Stimulated activated naive B cell treated with anti-CD40 and anti-IgM and Interleukin-4, amounts not matched to agents 10 μg/mL and 1 μg/mL and 100 μg/mL, for 72 hours (primary cell): ENCODE measurements around the gene THOP1.

Experiments
- ATAC-seq, 2 donors: fragments of 150-1000 bp; cut with Tn5 transposase; replicated peaks; 2 replicates each; pipeline ENCODE4 v1.10.0; 2021; ENCODE audit warnings: moderate library complexity in 1 of 2
- DNase-seq: peaks from one replicate; pipeline ENCODE4 v3.0.0; 2021
- H3K27ac Mint-ChIP-seq: one replicate; pipeline ENCODE4 v1.8.0; 2022; ENCODE audit warnings: mild to moderate bottlenecking, mixed read lengths
- H3K27me3 Mint-ChIP-seq, 2 donors: one replicate each; pipeline ENCODE4 v1.8.0; 2022; ENCODE audit warnings: mixed read lengths in 2 of 2
- H3K36me3 Mint-ChIP-seq, 2 donors: one replicate each; pipeline ENCODE4 v1.8.0; 2022; ENCODE audit warnings: mixed read lengths in 2 of 2, mild to moderate bottlenecking in 1 of 2
- H3K4me1 Mint-ChIP-seq, 2 donors: one replicate each; pipeline ENCODE4 v1.8.0; 2022; ENCODE audit warnings: mixed read lengths in 2 of 2, mild to moderate bottlenecking in 1 of 2
- H3K4me3 Mint-ChIP-seq, 2 donors: one replicate each; pipeline ENCODE4 v1.8.0; 2022; ENCODE audit warnings: mild to moderate bottlenecking in 2 of 2, mixed read lengths in 2 of 2, moderate library complexity in 1 of 2
- H3K9me3 Mint-ChIP-seq, 2 donors: one replicate each; pipeline ENCODE4 v1.8.0; 2022; ENCODE audit warnings: mixed read lengths in 2 of 2, mild to moderate bottlenecking in 1 of 2

THOP1 gene

DNA sequence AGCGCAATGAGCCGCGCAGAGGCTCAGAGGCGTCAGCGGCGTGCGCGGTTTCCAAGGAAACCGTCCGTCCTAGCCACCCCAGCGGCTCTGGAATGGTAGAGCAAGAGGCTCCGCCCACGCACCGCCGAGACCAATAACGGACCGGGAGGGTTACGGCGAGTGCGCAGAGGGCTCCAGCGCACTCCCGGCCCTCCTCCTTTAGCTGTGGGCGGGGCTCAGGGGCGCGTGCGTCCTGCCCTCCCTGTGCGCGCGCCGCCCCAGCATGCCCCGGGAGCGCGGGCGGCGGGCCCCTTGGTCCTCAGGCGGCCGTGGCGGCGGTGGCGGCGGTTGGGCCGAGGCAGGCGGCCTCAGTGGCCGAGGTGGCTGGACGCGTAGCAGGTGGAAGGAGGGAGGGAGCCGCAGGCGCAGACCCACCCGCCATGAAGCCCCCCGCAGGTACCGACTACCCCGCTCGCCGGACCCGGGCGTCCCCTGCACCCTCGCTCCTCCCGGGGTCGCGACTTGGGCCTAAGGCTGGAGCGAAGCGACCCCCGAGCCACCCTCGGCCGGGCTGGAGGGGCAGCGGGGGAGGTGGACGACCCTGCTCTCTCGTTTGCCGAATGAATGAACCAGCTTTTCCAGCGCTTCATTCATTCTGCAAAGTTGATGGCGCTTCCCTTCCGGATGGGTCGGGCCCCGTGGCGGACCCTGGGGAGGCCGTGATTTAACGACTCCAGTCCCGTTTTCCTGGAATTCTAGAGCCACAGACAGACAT is at the start of gene THOP1:
Gene THOP1 (plus strand): TSS at position 260 of the 754 bp plus-strand sequence. CDS start 160 bp downstream, at position 420.
- Mint-ChIP-seq H3K27ac (peak within 1 kb of the TSS; percentile 80), H3K27me3 (no peaks in the 10 kb centered on the region), H3K36me3 (peaks cover 24 to 28% of the 10 kb centered on the region in 2 donors), H3K4me3 (peak within 1 kb of the TSS; percentile 94 to 96), H3K9me3 (no peaks in the 10 kb centered on the region), H3K4me1 (peaks cover 37 to 76% of the 10 kb centered on the region in 2 donors)
- peak; percentile 70 to 77 for ATAC-seq
- DNase-seq = peak; percentile 98

DNA sequence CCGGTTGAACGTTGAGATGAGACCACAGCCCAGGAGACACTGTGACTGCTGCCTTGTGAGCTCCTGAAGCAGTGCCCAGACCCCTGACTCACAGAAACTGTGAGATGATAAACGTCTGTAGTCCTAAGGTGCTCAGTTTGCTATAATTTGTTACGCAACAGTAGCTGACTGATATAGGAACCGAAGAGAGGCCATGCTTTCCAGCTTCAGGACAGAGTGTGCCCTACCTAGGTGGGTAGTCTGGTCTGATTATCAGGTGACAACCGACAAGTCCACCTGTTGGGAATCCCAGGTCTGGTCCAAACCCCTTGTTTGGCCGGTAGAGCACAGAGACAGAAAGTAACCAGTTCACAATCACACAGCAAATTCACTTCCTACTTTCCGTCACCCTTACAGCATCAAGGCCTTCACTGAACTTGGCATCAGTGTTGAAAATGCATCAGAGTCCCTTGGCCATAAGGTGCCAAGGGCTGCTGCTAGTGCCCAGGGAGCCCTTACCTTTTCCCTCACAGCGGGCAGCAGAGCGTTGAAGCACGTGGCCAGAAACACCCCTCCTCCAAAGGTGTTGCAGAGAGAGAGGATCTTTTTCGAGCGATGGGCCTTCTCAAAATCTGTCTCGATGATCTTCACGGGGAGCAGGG is 48.6 kb upstream of the THOP1 start:
- H3K27ac Mint-ChIP-seq = no peak overlapping the region

GRCh38 chr19:2739602-2740313 is 45.5 kb upstream of the THOP1 start, which contains the start of gene SLC39A3:
SLC39A3 (minus strand) TSS chr19:2740017; CDS start chr19:2737257, 2,760 bp downstream.
- Mint-ChIP-seq H3K27ac (peak within 1 kb of the TSS; percentile 90), H3K4me1 (peaks cover 16 to 42% of the 10 kb centered on the region in 2 donors), H3K36me3 (peaks cover 26 to 35% of the 10 kb centered on the region in 2 donors), H3K9me3 (no peaks in the 10 kb centered on the region), H3K4me3 (peak within 1 kb of the TSS; percentile 92), H3K27me3 (peaks cover 7 to 8% of the 10 kb centered on the region in 2 donors)
- ATAC-seq (peak; percentile 98), DNase-seq (peak; percentile 99)

More for the DNA sequence above, 48.6 kb upstream of the THOP1 start:
- H3K27me3 Mint-ChIP-seq = no peaks in the 10 kb centered on the region
- peaks cover 39 to 56% of the 10 kb centered on the region in 2 donors for H3K36me3 Mint-ChIP-seq
- H3K4me1 Mint-ChIP-seq = peaks cover 24 to 53% of the 10 kb centered on the region in 2 donors
- H3K4me3 Mint-ChIP-seq = no peak overlapping the region
- ATAC-seq (no peak), DNase-seq (no peak)
- H3K9me3 Mint-ChIP-seq = no peaks in the 10 kb centered on the region

GRCh38 chr19:2740314-2740656 is 45.0 kb upstream of the THOP1 start:
- H3K9me3 Mint-ChIP-seq = no peaks in the 10 kb centered on the region
- ATAC-seq (peak in 1 of 2 donors; percentile 4), DNase-seq (no peak)
- H3K36me3 Mint-ChIP-seq = peaks cover 24 to 32% of the 10 kb centered on the region in 2 donors
- no peak overlapping the region for H3K27ac Mint-ChIP-seq
- peaks cover 15 to 39% of the 10 kb centered on the region in 2 donors for H3K4me1 Mint-ChIP-seq
- peaks cover 7 to 8% of the 10 kb centered on the region in 2 donors for H3K27me3 Mint-ChIP-seq
- peak overlapping the region; percentile 92 for H3K4me3 Mint-ChIP-seq

DNA sequence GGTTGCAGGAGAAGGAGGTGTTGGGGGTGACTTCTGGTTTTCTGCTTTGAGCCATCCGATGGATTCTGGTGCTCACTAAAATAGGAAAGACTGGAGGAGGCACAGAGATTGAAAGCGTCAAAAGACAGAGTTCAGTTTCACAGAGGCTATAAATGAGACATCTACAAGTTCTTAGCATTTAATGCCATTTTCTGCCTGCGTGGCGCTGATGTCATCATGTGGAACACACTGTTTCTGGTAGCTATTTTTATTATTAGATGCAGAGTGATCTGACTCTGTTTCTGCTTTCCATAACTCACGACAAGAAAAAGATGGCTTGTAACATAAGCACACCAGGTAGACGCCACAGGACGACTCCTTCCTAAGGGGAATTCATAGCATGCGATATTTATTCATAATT is 42.2 kb upstream of the THOP1 start:
- Mint-ChIP-seq H3K36me3 (peaks cover 2 to 9% of the 10 kb centered on the region in 2 donors), H3K9me3 (no peaks in the 10 kb centered on the region), H3K4me1 (peaks cover 13 to 28% of the 10 kb centered on the region in 2 donors), H3K4me3 (no peak overlapping the region), H3K27ac (no peak overlapping the region), H3K27me3 (peaks cover 7 to 8% of the 10 kb centered on the region in 2 donors)
- ATAC-seq (no peak), DNase-seq (no peak)

DNA sequence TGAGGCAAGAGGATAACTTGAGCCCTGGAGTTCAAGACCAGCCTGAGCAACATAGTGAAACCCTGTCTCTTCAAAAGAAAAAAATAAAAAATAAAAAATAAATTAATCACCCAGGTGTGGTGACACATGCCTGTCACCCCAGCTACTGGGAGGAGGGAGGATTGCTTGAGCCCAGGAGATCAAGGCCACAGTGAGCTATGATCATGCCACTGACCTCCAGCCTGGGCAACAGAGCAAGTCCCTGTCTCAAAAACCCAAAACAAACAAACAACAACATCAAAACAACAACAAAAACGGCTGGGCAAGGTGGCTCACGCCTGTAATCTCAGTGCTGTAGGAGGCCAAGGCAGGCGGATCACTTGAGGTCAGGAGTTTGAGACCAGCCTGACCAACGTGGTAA is 41.2 kb upstream of the THOP1 start:
- H3K9me3 Mint-ChIP-seq = no peaks in the 10 kb centered on the region
- H3K27ac Mint-ChIP-seq = no peak overlapping the region
- no peak for ATAC-seq
- peaks cover 7 to 8% of the 10 kb centered on the region in 2 donors for H3K27me3 Mint-ChIP-seq
- peaks cover 8 to 24% of the 10 kb centered on the region in 2 donors for H3K4me1 Mint-ChIP-seq
- DNase-seq = no peak
- no peak overlapping the region for H3K4me3 Mint-ChIP-seq
- H3K36me3 Mint-ChIP-seq = peaks cover 0 to 3% of the 10 kb centered on the region in 2 donors

- peaks cover 3 to 4% of the 10 kb centered on the region in 2 donors for H3K36me3 Mint-ChIP-seq
- ATAC-seq (no peak), DNase-seq (no peak)
- H3K27me3 Mint-ChIP-seq = peaks cover 7% of the 10 kb centered on the region in 2 donors
- H3K4me1 Mint-ChIP-seq = peaks cover 3 to 15% of the 10 kb centered on the region in 2 donors
- H3K9me3 Mint-ChIP-seq = no peaks in the 10 kb centered on the region
- no peak overlapping the region for H3K27ac Mint-ChIP-seq
- no peak overlapping the region for H3K4me3 Mint-ChIP-seq
Measured at GRCh38 chr19:2747349-2747748, 38.0 kb upstream of the THOP1 start.

DNA sequence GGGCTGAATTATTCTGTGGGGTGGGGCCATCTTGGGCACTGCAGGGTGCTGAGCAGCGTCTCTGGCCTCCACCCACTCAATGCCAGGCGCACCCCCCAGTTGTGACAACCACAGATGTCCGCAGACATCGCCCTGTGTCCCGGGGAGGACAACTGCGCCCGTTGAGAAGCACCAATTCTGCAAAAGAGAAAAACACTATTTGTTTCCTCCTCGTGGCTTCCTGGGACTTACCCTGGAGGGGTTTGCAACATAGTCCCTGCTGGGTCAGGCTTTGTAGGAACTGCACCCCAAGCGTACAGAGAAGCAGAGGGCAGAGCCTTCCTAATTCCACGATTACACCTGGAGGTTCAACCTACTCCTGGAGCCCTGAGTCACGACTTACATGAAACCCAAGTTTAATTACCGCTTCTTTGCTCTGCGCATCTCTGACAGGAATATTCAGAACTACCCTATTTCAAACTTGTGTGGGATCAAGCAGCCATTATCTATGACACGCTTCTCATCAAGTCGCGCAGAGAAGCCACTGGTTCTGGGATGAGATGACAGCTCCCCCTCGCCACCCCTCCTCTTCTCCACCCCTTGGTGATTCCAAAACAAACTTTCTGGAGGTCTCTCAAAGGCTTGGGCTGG is 34.4 kb upstream of the THOP1 start:
- Mint-ChIP-seq H3K4me3 (no peak overlapping the region), H3K27me3 (no peaks in the 10 kb centered on the region), H3K4me1 (peaks cover 3 to 15% of the 10 kb centered on the region in 2 donors), H3K36me3 (peaks cover 28 to 33% of the 10 kb centered on the region in 2 donors), H3K27ac (no peak overlapping the region), H3K9me3 (no peaks in the 10 kb centered on the region)
- ATAC-seq (no peak), DNase-seq (no peak)

- peaks cover 3 to 15% of the 10 kb centered on the region in 2 donors for H3K4me1 Mint-ChIP-seq
- H3K27me3 Mint-ChIP-seq = no peaks in the 10 kb centered on the region
- no peak overlapping the region for H3K4me3 Mint-ChIP-seq
- no peaks in the 10 kb centered on the region for H3K9me3 Mint-ChIP-seq
- H3K36me3 Mint-ChIP-seq = peaks cover 33 to 38% of the 10 kb centered on the region in 2 donors
- DNase-seq (no peak), ATAC-seq (no peak)
- no peak overlapping the region for H3K27ac Mint-ChIP-seq
Measured at GRCh38 chr19:2751438-2751830, 33.9 kb upstream of the THOP1 start.

DNA sequence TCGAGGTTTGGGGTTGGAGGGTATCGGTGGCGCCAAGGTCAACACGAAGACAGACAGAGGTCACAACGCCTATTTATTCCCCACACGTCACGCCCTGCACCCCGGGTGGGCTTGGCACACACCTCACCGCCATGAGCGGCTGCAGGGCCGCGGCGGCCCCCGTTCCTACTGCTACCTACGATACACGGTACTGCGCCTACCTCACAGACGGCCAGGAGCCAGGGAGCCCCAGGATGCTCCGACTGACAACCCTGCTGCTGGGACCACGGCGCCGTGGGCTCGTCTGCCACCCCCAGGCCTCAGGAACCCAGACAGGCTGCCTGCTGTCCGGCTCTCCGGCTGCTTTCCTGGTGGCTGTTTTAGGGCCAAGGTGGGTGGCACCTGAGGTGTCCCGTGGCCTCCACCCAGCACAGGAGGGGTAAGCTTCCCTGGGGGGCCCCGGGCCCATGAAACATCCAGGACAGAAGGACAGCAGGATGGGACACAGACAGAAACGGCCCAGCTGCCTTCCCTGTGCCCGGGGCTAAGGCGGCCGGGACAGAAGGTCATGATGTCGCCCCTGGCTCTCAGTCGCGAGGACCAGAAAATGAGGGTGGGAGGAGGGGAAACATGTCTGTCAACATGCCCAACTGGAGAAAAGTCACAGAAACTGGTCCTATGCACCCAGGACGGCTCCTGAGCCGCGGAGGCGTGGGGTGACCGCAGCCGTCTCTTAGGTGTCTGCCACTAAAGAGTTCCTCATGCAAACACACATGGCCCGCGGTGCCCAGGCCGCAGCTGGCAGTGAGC is 30.4 kb upstream of the THOP1 start:
- DNase-seq (no peak), ATAC-seq (no peak)
- Mint-ChIP-seq H3K4me3 (no peak overlapping the region), H3K36me3 (peaks cover 54 to 63% of the 10 kb centered on the region in 2 donors), H3K27me3 (no peaks in the 10 kb centered on the region), H3K4me1 (peaks cover 2 to 9% of the 10 kb centered on the region in 2 donors), H3K9me3 (no peaks in the 10 kb centered on the region), H3K27ac (peak overlapping the region; percentile 20)

DNA sequence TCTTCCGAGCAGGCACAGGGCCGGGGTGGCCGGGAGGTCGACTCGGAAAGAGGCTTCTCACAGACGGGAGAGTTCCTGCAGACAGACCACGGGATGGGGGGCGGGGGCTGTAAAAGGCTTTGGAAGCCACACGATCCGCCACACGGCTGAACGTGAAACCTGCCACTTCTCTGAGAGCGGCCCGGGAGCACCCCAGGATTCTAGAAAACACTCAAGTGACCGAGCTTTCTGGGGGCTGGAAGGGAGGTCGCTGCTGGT is 29.9 kb upstream of the THOP1 start:
- H3K4me1 Mint-ChIP-seq = peaks cover 2 to 9% of the 10 kb centered on the region in 2 donors
- DNase-seq (no peak), ATAC-seq (no peak)
- H3K27me3 Mint-ChIP-seq = no peaks in the 10 kb centered on the region
- H3K9me3 Mint-ChIP-seq = no peaks in the 10 kb centered on the region
- peak overlapping the region; percentile 81 for H3K27ac Mint-ChIP-seq
- H3K4me3 Mint-ChIP-seq = no peak overlapping the region
- H3K36me3 Mint-ChIP-seq = peaks cover 54 to 67% of the 10 kb centered on the region in 2 donors

- Mint-ChIP-seq H3K27me3 (no peaks in the 10 kb centered on the region), H3K4me1 (peaks cover 2 to 9% of the 10 kb centered on the region in 2 donors), H3K36me3 (peaks cover 57 to 70% of the 10 kb centered on the region in 2 donors), H3K9me3 (no peaks in the 10 kb centered on the region), H3K27ac (peak overlapping the region; percentile 81), H3K4me3 (no peak overlapping the region)
- no peak for ATAC-seq
- no peak for DNase-seq
Measured at GRCh38 chr19:2755811-2756210, 29.5 kb upstream of the THOP1 start.

- H3K4me1 Mint-ChIP-seq = peaks cover 2 to 9% of the 10 kb centered on the region in 2 donors
- H3K27ac Mint-ChIP-seq = no peak overlapping the region
- H3K27me3 Mint-ChIP-seq = no peaks in the 10 kb centered on the region
- peaks cover 59 to 72% of the 10 kb centered on the region in 2 donors for H3K36me3 Mint-ChIP-seq
- H3K9me3 Mint-ChIP-seq = no peaks in the 10 kb centered on the region
- H3K4me3 Mint-ChIP-seq = no peak overlapping the region
- DNase-seq (no peak), ATAC-seq (peak in 1 of 2 donors; percentile 10)
Measured at GRCh38 chr19:2756477-2756876, 28.8 kb upstream of the THOP1 start.
